GM19035 (cell line): ENCODE results near the gene HADHB.
A peak's percentile ranks its signal among the peaks of the same experiment; 100 is the strongest.
"Not testable (repeated sequence)": the region's sequence is repeated elsewhere in the genome, so short reads cannot be mapped to it uniquely, and the experiment has no call there.

Source experiments
- ATAC-seq: cut with Tn5 transposase; IDR thresholded peaks from one replicate; pipeline ENCODE4 v1.9.1; 2021; ENCODE audit not compliant: unreplicated experiment

Gene HADHB

GRCh38 chr2:26243470-26244308 is 1.1 kb upstream of the HADHB start:
- no peak for ATAC-seq

DNA sequence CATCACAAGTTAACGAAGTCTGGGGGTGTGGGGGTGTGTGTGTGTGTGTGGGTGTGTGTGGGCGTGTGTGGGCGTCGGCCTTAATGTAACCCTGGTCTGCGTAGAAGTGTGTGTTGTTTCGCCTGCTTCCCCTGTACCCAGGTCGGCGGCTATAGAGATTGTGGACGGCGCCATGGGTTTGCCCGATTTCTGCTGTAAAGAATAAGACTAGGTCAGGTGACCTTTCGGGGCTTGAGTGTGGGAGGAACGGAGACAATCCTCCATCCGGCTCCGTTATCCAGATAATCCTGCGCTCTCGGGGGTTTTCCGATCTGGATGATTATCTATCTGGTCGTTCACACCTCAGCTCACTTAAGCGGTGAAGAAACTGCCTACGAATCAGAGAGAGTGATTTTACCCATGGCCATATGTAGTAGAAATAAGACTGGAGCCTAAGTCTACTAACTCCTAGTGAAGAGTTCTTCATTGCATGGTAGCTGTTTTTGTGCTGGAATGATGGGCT is 543 bp downstream of the HADHB start:
- peak; percentile 2 for ATAC-seq

GRCh38 chr2:26245810-26246209 is 1.1 kb downstream of the HADHB start:
- ATAC-seq, result peak; percentile 45

DNA sequence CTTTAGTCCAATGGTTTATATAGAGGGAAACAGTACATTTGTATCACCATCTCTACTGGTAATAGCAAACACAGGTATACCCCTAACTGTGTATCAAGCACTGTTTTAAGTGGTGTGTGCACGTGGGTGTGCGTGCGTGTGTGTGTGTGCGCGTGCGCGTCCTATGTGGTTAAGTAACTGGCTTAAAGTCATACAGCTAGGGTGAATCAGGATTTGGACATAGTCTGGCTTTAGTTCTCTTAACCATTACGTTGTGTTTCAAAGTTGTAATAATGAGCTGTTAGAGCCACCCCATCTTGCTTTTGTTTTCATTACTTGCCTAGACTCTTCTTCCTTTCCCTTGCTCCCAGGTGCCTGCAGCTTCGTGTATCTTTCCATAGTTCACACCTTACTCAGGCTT is 2.1 kb downstream of the HADHB start:
- ATAC-seq, result no peak

DNA sequence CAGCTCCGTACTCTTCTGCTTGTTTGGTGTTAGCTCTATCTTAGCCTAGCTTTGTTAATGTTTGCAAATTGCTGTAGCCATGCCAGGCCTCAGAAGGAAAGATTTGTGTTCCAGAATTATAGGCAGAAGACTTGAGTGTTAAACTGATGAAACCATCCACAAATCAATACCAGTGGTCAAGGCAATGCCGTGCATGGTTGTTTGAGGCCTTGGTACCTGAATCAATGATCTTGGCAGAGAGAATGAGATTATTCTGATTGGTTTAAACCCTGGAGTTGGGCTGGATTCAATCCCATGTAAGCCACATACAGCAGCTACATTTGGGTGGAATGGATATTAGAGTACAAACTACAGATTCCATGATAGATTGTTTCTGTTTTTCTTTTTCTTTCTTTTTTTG is 4.9 kb downstream of the HADHB start:
- no peak for ATAC-seq

GRCh38 chr2:26251893-26252292 is 7.2 kb downstream of the HADHB start:
- no peak for ATAC-seq

- no peak for ATAC-seq
Observed at GRCh38 chr2:26255759-26256384, 11.1 kb downstream of the HADHB start.

- not testable (repeated sequence) for ATAC-seq
Observed at GRCh38 chr2:26258836-26259235, 14.1 kb downstream of the HADHB start.

- no peak for ATAC-seq
Observed at GRCh38 chr2:26268213-26268612, 23.5 kb downstream of the HADHB start.

DNA sequence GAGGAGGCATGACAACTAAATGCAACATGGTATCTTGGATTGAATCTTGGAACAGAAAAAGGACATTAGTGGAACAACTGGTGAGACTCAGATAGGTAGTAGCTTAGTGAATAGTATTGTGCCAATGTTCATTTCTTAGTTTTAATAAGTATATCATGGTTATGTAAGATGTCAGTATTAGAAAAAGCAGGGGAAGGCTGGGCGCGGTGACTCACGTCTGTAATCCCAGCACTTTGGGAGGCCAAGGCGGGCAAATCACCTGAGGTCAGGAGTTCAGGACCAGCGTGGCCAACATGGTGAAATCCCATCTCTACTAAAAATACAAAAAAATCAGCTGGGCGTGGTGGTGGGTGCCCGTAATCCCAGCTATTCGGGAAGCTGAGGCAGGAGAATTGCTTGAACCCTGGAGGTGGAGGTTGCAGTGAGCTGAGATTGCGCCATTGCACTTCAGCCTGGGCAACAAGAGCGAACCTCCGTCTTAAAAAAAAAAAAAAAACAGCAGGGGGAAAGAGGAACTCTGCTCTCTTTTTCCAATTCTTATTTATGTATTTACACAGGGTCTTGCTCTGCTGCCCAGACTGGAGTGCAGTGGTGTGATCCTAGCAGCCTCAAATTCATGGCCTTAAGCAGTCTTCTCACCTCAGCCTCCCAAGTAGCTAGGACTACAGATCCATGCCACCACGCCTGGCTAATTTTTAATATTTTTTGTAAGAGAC is 24.1 kb downstream of the HADHB start:
- not testable (repeated sequence) for ATAC-seq

GRCh38 chr2:26269571-26270158 is 24.9 kb downstream of the HADHB start:
- ATAC-seq, result no peak

- no peak for ATAC-seq
Observed at GRCh38 chr2:26270373-26270772, 25.6 kb downstream of the HADHB start.

DNA sequence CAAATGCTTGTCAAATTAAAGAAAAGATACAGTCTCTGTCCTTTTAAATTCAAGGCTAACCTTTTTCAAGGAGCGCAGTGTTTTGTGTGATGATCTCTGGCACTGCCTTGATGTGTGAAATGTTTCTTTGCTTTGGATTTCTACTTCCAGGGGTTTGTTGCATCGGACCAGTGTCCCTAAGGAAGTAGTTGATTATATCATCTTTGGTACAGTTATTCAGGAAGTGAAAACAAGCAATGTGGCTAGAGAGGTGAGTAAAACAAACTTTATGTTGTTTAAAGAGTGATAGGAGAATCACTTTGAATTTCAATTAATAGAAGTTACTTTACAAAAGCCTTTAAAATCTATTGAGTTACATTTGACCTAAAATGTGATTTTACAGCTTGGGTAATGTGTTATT is 28.8 kb downstream of the HADHB start:
- no peak for ATAC-seq

- no peak for ATAC-seq
Observed at GRCh38 chr2:26274058-26274613, 29.4 kb downstream of the HADHB start.

- ATAC-seq, result no peak
Observed at GRCh38 chr2:26276484-26277227, 31.9 kb downstream of the HADHB start.

DNA sequence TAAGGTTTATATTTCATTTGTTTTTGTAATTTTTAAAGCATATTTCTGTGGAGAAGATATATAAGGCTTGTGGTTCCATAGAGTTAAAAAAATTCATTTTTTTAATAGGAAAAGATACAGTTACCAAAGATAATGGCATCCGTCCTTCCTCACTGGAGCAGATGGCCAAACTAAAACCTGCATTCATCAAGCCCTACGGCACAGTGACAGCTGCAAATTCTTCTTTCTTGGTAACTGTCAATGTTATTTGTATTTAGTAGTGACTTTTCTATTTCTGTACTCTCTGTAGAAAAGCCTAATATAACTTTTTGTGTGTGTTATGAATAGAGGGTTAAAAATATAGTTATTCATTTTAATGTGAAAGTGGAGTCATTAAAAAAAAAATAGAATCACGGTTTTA is 35.1 kb downstream of the HADHB start:
- ATAC-seq, result no peak

DNA sequence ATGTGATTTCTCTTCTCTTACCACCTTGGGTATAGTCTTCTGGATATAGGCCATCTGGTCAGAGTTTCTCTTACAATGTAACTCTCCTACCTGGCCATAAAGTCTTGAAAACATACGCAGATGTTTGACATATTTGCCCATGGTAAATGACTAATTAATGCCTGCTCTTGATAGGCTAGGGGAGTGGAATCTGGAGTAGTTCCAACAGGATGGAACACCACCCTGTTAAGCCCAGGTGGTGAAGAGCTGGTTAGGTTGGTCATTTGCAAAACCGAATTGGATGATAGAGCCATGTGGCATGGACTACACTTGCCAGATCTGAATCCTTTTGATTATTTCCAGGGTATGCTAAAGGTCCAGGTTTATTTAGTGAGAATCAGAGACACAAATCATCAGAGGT is 36.5 kb downstream of the HADHB start:
- no peak for ATAC-seq

DNA sequence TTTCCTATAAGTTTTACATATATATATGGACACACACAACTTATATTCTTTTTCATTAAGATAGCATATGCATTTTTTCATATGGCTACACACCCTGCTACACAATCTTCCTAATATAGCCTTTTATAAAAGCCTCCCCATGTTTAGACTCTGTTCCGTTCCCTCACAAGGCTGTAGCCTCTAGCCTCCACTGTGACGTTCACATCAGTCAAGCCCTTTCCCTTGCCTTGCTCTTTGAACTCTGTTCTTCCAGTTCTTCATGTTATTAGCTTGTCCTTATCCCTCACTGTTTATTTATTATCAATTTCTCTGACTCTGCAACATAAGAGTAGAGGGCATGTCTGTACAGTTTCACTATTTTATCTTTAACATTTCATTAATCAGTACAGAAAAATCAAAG is 38.9 kb downstream of the HADHB start:
- no peak for ATAC-seq

GRCh38 chr2:26284132-26284531 is 39.4 kb downstream of the HADHB start:
- ATAC-seq, result no peak

DNA sequence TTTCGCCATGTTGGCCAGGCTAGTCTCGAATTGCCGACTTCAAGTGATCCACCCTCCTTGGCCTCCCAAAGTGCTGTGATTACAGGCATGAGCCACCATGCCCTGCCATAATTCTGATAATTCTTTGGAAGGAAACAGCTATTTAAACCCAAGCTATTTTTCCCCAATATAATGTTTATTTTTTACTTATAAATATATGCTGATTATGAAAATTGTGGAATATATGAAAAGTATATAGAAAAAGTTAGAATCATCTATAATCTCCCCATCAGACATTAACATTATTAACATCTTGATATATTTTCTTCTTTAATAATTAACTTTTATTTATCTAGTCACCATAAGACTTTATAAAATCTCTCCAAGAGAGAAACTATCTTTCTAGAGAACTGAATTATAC is 41.2 kb downstream of the HADHB start:
- no peak for ATAC-seq
